GM19193 (cell line): ENCODE data around the gene HDDC2.

ENCODE experiments used
- POLR2A ChIP-seq: IDR thresholded peaks from 4 replicates; pipeline ENCODE4 v1.6.1; 2011; ENCODE audit not compliant: insufficient read depth, insufficient read length; ENCODE audit errors: extremely low read depth

HDDC2 gene

DNA sequence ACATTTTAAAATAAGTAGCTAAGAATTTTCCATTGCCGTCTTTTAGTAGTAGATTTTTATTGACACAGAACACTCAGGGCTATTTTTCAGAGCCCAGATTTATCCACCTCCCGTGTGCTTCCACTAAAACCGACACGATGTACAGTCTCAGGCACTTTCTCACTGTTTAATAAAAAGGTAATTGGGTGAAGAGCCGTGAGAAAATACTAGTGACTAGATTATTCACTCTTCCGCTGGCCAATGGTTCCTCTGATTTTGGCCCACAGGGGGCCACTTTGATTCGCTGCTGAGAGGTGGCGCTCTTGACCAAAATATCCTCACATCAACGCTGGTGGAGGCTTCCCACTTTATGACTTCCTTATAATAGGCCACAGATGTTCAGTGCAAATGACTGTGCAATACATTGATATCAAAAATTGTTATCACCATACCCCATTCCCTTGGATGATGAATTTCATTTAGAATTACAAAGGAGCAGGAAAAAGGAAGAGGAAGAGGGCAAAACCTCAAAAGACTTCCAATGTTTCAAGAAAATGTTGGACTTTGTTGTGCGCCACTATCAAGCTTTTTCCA is 12.3 kb upstream of the HDDC2 start:
- no peak for TF ChIP-seq POLR2A

DNA sequence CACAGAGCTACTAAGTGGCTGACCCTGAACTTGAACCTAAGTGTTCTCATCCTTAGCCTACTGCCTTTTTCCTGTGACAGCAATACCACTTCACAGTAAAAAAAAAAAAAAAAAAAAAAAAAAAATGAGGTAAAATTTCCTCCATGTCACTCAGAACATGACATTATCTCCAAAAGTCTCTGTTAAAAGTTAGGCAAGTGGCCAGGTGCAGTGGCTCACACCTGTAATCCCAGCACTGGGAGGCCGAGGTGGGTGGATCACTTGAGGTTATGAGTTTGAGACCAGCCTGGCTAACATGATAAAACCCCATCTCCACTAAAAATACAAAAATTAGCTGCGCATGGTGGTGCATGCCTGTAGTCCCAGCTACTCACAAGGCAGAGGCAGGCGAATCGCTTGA is 11.2 kb upstream of the HDDC2 start:
- no peak for TF ChIP-seq POLR2A

DNA sequence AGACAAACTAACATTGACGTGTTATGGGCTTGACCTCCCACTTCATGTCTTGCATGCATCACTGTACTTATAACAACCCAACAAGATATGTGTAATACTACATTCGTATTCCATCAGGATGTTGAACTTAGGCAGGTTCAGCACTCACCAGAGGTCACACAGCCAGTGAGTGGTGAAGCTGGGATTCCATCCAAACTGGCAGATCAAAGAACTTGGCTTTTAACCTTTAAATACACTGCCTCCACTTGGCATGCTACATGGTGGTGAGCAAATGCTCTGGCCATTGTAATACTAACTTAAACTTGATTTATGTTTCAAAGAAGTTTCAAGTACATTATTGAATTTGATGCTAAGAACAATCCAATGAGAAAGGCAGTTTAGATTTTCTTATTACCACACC is 10.7 kb upstream of the HDDC2 start:
- no peak for TF ChIP-seq POLR2A

DNA sequence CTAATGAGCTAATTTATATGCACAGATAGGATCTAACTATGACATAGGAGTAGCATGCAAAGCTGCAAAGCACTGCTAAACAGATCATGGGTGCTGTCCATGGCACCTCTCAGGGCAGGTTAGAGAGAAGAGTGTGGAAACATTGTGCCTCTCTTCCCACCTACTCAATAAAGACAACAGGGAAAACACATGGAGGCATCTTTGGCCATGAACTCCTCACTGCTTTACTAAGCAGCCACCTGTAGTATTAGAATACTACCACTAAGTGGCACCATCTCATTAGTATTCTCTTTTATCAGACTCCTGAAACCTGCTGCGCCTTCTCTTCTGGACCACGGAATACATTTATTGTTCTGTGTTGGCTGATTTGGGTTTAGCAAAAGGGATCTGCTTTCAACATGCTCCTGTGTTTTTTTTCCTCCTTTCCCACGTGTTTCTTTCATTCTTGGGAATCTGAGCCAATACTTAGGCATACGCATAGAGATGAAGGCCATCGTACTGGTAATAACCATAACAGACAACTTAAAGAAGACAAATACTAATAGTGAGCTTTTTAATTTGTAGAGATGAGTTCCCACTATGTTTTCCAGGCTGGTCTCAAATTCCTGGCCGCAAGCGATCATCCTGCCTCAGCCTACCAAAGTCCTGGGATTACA is 9.4 kb upstream of the HDDC2 start:
- TF ChIP-seq POLR2A = no peak

DNA sequence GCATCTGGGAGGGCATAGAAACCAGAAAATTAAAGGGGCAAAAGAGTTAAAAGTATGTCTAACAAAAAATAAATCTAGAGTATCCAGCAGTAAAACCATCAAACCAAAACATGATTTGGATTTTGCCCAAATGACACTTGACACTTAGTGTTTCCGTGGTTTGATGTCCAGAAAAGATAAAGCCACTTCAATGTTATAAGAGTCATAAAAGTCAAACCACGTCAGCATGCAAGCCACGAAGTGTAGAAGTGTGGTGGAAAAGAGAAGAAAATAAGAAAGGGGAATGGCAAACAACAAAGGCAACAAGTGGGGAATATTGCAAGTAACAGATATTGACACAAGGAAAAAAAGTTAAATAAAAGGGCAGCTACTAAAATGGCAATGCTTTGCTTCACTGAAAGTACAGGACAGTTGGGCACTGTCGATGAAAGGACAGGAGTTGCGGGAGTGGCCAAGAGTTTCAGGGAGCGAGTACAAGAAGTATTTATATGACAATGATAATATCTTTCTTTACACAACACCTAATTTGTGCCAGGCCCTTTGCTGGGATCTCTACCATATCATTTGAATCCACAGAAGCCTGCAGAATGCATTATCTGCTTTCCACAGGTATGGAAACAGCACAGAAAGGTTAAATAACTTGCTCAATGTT is 6.3 kb upstream of the HDDC2 start:
- TF ChIP-seq POLR2A = no peak

DNA sequence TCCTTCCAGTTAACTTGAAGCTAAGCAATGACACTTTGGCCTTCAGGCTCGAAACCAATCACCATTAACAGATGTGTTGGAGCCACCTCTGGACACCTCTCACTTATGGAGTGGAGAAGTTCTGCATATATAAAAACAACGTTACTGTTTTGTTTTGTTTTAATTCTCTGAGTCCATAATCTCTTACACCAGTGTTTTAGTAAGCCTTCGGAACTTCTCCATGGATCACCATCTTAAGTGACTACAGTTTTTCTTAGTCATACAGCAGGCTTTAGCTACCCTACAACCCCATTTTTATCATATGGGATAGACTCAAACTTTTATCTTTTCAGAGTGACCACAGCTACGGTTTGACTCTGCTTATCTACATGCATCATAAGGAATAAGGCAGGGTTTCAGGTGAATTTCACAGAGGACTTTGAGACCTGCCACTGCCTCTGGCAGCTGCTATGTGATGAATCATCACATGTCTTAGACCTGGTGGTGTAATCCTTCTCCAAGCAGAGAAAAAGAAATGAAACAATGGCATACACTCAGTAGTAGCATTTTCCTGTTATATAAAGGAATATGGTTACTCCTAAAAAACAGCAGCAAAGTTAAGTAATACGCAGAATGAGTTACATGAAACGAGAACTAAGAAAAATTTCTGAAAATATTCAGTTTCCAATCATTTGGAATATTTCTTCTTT is 5.5 kb upstream of the HDDC2 start:
- no peak for TF ChIP-seq POLR2A

DNA sequence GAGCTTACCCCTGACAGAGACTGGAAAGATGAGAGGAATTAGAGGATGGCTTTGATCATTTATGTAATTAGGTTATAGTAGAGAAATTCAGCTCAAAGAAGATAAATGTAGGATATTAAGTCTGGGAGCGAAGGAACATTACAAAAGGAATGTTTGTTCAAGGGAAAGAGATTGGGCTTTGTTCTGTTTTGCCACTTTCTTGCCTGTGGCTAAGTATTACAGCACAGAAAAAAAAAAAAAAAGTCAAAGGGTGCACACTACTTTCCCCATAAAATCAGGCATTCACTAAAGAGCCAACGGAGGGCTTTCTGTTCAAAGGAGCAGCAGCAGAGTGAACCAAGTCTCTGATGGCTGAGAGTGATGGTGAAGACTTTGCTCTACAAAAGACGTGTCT is 5.0 kb upstream of the HDDC2 start:
- TF ChIP-seq POLR2A = no peak

DNA sequence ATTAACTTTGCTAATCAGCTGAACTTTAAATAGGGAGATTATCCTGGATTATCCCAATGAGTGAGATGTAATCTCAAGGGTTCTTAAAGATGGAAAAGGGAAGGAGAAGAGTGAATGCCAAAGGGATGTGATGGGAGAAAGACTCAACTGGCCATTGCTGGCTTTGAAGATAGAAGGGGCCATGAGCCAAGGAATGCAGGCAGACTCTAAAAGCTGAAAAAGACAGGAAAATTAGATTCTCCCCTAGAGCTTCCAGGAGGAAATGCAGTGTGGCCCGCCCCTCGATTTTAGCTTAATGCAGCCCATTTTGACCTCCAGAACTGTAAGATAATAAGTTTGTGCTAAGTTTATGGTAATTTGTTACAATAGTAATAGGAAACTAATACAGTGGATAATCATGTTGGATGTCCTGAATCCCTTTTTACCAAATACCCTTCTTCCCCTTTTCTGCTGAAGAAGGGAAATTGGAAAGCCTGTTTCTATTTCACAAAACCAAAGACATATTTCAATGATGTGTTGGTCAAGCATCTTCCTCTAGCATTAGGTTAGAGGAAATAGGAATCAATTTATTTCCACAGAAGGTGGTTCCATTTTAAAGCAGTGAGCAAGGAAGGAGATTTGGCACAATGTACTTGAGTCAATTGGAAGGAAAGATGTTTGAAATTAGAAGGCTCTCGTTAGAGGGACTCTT is 3.3 kb upstream of the HDDC2 start:
- TF ChIP-seq POLR2A = no peak

DNA sequence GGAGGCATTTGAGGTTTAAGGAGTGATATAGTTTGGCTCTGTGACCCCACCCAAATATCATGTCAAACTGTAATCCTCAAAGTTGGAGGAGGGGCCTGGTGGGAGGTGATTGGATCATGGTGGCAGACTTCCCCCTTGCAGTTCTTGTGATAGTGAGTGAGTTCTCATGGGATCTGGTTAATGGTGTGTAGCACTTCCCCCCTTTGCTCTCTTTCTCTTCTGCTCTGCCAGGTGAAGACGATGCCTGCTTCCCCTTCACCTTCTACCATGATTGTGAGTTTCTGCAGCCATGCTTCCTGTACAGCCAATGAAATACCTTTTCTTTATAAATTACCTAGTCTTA is 1.7 kb upstream of the HDDC2 start:
- TF ChIP-seq POLR2A = no peak

DNA sequence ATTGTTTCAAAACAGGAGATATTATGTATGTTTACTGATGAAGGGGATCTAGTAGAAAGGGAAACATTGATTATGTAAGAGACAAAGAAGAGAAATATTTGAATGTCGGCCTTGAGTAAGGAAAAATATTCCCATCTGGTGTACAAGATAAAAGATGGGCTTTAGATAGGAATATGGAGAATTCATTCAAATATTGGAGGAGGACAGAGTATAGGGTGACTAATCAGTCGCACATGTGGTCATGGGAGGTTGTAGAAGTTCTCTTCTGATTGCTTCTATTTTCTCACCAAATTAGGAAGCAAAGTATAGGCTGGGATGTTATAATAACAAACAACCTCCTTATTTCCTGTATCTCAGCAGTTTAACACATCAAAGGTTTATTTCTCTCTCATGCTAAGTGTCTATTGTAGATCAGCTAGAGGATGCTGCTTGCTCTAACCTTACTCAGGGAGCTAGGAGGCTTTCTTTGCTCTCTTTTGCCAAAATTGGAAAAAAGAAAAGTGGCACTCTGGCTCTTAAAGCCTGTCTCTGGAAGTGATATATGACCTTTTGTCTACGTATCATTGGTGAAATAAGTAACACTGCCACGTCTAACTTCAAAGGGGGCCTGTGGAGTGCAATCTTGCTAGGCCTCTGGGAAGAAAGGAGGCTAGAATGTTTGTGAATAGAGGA is 1.2 kb upstream of the HDDC2 start:
- no peak for TF ChIP-seq POLR2A

DNA sequence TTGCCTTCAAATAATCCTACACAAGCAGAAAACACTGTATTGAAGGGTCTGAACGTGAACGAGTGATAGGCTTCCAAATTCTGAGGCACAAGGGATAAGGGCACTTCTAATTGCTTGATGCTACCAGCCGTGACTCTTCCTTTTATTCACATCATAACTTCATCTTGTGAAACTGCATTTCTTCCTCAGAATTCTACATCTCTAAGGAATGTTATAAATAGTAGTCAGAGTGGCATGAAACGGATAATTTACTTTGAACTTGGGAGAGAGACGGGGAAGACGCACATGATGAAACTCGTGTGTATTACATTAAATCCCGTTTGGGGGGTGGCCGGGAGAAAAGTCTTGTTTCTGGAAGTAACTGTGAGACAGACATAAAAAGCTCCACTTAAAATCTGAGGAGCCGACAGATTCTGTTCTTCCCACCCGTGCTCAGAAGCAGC is 754 bp downstream of the HDDC2 start:
- TF ChIP-seq POLR2A = no peak

DNA sequence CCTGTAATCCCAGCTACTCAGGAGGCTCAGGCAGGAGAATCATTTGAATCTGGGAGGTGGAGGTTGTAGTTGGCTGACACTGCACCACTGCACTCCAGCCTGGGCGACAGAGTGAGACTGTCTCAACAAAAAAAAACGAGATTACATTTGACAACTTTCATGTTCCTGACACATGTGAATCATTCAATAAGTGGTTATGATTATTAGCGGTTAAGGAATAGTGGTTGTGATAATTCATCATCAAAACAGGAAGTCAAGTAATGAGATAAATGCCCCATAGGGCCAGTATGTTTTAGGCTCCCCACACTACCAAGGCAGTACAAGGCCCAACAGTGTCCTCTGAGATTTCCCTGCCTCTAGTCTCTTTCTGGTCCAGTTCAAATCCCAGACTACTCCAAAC is 2.5 kb downstream of the HDDC2 start:
- TF ChIP-seq POLR2A = no peak

DNA sequence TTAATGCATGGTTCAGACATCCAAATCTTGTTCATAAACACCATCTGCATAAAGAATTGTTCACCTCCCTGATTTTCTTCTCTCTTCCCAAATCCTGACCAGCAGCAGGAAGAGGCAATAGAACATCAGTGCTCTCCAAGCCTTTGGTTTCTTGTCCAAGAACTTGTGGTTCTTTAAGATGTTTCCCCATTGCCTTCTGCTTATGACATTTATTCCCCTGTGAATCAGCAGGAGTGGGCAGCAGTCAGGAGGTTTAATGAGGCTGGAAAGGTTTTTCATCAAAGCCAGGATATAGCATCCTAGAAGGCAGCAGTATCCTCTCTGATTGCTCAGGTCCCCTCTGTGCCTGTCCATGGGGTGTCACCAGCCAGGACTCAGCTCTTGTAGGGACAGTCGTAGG is 5.3 kb downstream of the HDDC2 start:
- TF ChIP-seq POLR2A = no peak

DNA sequence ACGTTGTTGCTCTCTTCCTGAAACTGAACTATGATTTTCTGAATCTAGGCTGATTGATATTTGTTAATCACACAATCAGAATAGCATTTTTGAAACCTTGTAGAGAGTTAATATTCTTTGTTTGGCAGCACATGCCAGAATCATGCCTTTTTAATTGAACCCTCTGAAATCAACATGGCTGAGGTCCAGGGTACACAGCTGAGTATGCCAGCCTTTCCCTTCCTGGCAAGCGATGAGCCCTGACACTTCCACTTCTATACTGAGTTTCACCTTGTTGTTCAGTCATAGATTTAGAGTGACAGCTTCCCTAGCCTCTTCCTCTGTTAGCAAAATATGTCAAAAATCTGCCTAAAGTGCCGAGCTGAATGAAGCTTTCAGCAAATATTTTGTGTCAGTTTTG is 6.8 kb downstream of the HDDC2 start:
- TF ChIP-seq POLR2A = no peak

DNA sequence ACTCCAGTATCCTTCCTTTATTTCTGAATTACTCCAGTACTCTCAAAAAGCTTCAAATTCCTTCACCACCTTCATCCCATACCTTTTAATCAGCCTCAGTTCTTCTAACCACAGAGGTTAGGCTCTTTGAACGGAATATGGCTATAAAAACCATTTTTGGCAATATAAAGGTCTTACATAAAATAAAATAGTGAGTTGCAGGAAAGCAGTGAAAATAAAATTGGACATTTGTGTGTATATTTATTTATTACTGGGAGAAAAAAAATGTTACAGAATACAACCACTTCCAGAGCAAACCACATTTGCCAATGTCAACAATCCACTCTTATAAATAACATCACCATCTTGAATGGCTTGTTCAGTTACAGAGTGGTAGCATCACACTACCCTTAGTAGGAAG is 7.7 kb downstream of the HDDC2 start:
- TF ChIP-seq POLR2A = no peak
